Right lobe of liver (tissue), 4 donors: ENCODE measurements around the gene CYTH4.

Experiments used
- POLR2A ChIP-seq: fragments of 450-650 bp; IDR thresholded peaks from one replicate; pipeline ENCODE4 v1.6.1; 2017; ENCODE audit warnings: antibody characterized with exemption, mild to moderate bottlenecking
- TF ChIP-seq, protein P1 (sequence below), 4 donors: fragments of 200-600 bp in 3 of 4; fragments of 450-650 bp in 1 of 4; IDR thresholded peaks; one replicate each; pipeline versions ENCODE4 v1.5.1 to v1.8.0; 2016 to 2022; ENCODE audit warnings: antibody characterized with exemption in 4 of 4, mild to moderate bottlenecking in 2 of 4
- donor health status: DM: no; HTN: no; CAD: no.
- donor health status: DM: no; HTN: no; CAD: no.
- donor health status: DM: no; HTN: yes; CAD: no.

- TF ChIP-seq, protein P1, sequence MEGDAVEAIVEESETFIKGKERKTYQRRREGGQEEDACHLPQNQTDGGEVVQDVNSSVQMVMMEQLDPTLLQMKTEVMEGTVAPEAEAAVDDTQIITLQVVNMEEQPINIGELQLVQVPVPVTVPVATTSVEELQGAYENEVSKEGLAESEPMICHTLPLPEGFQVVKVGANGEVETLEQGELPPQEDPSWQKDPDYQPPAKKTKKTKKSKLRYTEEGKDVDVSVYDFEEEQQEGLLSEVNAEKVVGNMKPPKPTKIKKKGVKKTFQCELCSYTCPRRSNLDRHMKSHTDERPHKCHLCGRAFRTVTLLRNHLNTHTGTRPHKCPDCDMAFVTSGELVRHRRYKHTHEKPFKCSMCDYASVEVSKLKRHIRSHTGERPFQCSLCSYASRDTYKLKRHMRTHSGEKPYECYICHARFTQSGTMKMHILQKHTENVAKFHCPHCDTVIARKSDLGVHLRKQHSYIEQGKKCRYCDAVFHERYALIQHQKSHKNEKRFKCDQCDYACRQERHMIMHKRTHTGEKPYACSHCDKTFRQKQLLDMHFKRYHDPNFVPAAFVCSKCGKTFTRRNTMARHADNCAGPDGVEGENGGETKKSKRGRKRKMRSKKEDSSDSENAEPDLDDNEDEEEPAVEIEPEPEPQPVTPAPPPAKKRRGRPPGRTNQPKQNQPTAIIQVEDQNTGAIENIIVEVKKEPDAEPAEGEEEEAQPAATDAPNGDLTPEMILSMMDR (IDR thresholded peaks at IDR 0.05), result no peak
- no peak for TF ChIP-seq POLR2A
These were observed 68.9 kb downstream of the CYTH4 start for GRCh38 chr22:37351232-37351631.
